HG02943 (cell line): ENCODE results near the gene SMURF1.
"Not testable (repeated sequence)": the region's sequence is repeated elsewhere in the genome, so short reads cannot be mapped to it uniquely, and the experiment has no call there.

Source experiments
- ATAC-seq: cut with Tn5 transposase; IDR thresholded peaks from one replicate; pipeline ENCODE4 v1.9.1; 2021; ENCODE audit warnings: mild to moderate bottlenecking, low read depth, moderate library complexity; ENCODE audit not compliant: unreplicated experiment

SMURF1 gene

GRCh38 chr7:99124236-99124635 lies 19.7 kb downstream of the SMURF1 start:
- no peak for ATAC-seq

- ATAC-seq = no peak
Observed at GRCh38 chr7:99123571-99124033, 20.3 kb downstream of the SMURF1 start.

- ATAC-seq = no peak
Observed at GRCh38 chr7:99122762-99123161, 21.1 kb downstream of the SMURF1 start.

- ATAC-seq = no peak
Observed at GRCh38 chr7:99121496-99122021, 22.3 kb downstream of the SMURF1 start.

DNA sequence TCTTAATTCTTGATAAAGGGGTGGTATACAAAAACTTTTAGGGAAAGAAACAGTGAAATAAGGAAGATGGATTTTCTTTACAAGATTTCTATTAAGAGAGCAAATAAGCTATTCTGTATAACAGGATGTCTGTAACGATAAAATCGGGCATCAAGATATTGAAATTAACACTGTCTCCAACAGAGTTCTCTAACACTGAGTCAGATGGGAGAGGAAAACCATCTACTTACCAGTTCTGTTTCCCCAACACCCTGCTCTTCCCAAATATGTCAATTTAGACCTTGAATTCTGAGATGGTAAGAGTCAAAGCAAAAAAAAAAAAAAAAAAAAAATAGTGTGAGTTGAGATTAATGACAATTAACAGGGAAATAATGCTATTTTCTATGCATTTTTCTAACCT lies 23.0 kb downstream of the SMURF1 start:
- ATAC-seq = no peak

GRCh38 chr7:99120501-99120900 lies 23.4 kb downstream of the SMURF1 start:
- no peak for ATAC-seq

DNA sequence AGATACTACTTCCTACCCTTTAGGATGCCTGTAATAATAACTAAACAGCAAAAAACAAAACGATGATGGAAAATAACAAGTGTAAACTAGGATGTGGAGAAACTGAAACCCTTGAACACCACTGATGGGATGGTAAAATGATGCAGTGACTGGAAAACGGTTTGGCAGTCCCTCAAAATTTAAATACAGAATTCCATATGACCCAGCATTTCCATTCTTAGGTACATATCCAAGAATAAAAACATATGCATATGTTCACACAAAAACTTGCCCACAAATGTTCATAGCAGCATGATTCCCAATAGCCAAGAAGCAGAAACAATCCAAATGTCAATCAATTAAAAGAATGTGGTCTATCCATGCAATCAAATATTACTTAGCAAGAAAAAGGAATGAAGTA lies 25.8 kb downstream of the SMURF1 start:
- ATAC-seq = no peak

DNA sequence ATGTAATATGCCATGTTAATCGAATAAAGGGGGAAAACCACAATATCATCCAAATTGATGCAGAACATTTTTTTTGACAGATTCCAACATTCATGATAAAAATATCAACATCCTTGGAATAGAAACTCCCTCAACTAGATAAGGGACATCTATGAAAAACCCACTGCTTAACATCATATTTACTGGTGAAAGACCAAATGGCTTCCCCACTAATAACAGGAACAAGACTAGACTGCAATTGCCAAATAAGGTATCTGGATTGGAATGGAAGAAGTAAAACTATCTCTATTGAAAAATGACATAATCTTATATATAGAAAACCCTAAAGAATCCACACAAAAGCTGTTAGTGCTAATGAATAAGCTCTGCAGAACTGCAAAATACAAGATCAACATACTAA lies 27.8 kb downstream of the SMURF1 start:
- no peak for ATAC-seq

DNA sequence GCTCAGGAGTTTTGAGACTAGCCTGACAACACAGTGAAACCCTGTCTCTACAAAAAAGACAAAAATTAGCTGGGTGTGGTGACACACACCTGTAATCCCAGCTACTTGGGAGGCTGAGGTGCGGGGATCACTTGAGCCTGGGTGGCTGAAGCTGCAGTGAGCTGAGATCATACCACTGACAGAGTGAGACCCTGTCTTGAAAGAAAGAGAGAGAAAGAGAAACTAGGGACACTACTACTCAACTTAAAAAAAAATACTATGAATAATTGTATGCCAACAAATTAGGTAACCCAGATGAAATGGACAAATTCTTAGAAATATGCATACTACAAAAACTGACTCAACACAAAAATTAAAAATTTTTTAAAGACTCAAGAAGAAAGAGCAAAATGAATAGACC lies 28.5 kb downstream of the SMURF1 start:
- no peak for ATAC-seq

- ATAC-seq = no peak
Observed at GRCh38 chr7:99112979-99113378, 30.9 kb downstream of the SMURF1 start.

- ATAC-seq = peak; percentile 75
Observed at GRCh38 chr7:99112097-99112496, 31.8 kb downstream of the SMURF1 start.

GRCh38 chr7:99111591-99111990 lies 32.3 kb downstream of the SMURF1 start:
- no peak for ATAC-seq

DNA sequence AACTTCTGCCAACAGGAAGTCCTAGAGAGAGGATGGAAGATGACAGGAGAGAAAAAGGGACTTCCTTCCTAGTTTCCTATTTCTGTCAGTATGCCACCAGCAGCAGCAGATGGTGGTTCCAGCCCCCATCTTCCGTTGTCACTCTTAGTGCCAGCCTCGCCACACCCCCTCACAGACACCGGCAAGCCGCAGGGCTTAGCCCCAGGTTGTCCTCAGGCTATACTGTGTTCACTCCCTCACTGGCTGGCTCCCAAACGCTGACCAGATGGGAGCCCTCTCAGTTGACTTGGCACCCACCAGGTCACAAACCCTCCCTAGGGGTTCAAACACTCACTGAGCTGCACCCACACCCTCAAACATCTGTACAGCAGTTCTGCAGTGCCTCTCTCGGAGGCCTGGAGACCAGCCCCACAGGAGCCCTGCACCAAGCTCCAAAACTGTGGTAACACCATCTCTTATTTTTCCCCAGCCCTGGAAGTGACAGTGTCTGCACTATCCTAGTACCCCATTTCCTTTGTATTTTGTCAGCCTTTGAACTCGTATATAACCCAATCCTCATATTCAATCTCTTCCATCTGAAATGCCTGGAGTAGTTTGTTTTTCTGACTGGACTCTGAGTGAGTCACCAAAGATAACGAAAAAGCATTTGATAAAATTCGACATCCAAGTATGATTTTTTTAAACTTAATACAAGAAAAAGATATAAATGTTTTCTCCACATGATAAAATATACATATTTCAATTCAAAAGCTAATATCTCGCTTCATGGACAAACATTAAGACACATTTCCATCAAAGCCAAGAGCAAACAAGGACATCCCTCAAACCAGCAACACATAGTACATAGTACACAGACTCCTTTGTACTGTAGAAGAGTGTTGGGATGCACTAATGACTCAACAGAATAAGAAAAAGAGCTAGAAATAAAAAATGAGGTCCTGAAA lies 34.5 kb downstream of the SMURF1 start:
- ATAC-seq = no peak

DNA sequence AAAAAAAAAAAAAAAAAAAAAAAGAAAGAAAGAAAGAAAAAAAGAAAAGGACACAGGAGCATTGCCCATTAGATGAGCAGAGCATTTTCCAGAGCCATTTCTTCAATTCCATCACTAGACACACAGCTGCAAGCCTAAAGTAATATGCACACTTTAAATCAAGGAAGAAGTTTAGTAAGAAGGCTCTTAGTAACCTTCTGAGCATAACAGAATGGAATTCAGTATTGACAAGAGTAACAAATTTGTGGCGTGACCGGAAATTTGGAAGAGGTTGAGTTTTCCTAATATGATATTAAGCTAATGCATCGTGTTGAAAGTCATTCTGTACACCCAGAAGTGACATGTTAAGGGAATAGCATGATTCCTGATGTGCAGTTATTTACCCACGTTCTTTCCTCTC lies 35.3 kb downstream of the SMURF1 start:
- no peak for ATAC-seq

- ATAC-seq = no peak
Observed at GRCh38 chr7:99106821-99107241, 37.1 kb downstream of the SMURF1 start.

DNA sequence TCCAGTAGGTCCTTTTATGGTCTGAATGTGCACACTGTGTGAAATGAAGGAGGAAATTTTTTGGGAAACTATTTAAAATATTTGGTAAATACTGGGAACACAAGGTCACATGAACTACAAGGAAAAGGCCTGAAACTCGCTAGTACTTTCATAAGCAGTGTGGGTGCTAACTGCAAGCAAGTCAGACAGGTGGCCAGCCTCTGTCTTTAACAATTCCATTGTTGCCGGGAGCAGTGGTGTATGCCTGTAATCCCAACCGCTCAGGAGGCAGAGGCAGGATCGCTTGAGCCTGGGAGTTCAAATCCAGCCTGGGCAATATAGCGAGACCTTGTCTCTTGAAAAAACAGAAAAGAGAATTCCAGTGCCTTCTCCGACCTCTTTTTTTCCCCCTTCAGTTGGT lies 37.5 kb downstream of the SMURF1 start:
- ATAC-seq = no peak

GRCh38 chr7:99105756-99106155 lies 38.2 kb downstream of the SMURF1 start:
- no peak for ATAC-seq

DNA sequence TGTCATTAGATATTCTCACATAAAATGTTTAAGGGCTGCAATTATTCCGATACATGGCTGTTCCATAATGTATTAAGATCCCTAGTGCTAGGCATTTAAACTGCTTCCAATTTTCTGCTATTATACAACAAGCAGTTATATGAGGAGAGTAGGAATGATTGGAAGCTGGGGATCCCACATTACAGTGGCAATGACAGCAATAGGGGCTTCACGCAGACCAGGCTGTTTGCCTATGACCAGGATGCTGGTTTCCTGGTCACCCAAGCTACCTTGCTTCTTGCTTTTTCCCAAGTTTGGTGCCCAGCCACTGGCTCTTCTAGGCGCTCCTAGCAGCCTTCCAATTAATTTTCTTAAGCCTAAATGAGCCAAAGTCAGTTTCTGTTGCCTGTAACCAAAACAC lies 39.3 kb downstream of the SMURF1 start:
- no peak for ATAC-seq

- not testable (repeated sequence) for ATAC-seq
Observed at GRCh38 chr7:99103836-99104235, 40.1 kb downstream of the SMURF1 start.

GRCh38 chr7:99102809-99103690 lies 40.9 kb downstream of the SMURF1 start:
- ATAC-seq = no peak

GRCh38 chr7:99102361-99102760 lies 41.5 kb downstream of the SMURF1 start:
- no peak for ATAC-seq
